Esophagus squamous epithelium (tissue), 4 donors: ENCODE results near the gene DRGX.

Source experiments
- POLR2A ChIP-seq, 4 donors: fragments of 450-650 bp; IDR thresholded peaks; one replicate each; pipeline ENCODE4 v1.6.1; 2017; ENCODE audit warnings: antibody characterized with exemption in 4 of 4, mild to moderate bottlenecking in 4 of 4, moderate library complexity in 3 of 4
- TF ChIP-seq, protein P1 (sequence below), 6 experiments: fragments of 450-650 bp in 4 of 6; fragments of 200-600 bp in 2 of 6; sonication (generic) in 2 of 6; IDR thresholded peaks; one replicate each; pipeline ENCODE4 v1.5.1; 2016 to 2019; ENCODE audit warnings: antibody characterized with exemption in 6 of 6, mild to moderate bottlenecking in 4 of 6, moderate library complexity in 4 of 6

DNA sequence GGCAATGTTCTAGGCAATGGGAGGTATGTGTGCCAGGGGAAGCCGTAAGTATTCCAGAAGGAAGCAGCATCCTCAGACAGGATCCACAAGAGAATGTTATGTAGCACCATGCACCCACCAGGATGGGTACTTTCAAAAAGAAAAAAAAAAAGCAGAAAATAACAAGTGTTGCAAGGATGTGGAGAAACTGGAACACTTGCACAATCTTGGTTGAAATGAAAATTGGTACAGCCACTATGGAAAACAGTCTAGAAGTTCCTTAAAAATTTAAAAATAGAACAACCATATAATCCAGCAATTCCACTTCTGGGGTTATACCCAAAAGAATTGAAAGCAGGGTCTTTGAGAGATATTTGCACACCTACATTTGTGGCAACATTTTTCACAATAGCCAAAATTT lies 76.7 kb downstream of the DRGX start:
- TF ChIP-seq, protein P1, sequence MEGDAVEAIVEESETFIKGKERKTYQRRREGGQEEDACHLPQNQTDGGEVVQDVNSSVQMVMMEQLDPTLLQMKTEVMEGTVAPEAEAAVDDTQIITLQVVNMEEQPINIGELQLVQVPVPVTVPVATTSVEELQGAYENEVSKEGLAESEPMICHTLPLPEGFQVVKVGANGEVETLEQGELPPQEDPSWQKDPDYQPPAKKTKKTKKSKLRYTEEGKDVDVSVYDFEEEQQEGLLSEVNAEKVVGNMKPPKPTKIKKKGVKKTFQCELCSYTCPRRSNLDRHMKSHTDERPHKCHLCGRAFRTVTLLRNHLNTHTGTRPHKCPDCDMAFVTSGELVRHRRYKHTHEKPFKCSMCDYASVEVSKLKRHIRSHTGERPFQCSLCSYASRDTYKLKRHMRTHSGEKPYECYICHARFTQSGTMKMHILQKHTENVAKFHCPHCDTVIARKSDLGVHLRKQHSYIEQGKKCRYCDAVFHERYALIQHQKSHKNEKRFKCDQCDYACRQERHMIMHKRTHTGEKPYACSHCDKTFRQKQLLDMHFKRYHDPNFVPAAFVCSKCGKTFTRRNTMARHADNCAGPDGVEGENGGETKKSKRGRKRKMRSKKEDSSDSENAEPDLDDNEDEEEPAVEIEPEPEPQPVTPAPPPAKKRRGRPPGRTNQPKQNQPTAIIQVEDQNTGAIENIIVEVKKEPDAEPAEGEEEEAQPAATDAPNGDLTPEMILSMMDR (IDR thresholded peaks at IDR 0.05), result no peak
- no peak for TF ChIP-seq POLR2A (IDR thresholded peaks at IDR 0.05)
